GM19023 (cell line): ENCODE data around the gene KLHL35.
A peak's percentile ranks its signal among the peaks of the same experiment; 100 is the strongest.

Experiments
- ATAC-seq: cut with Tn5 transposase; IDR thresholded peaks from one replicate; pipeline ENCODE4 v1.9.1; 2021; ENCODE audit warnings: mild to moderate bottlenecking, moderate library complexity; ENCODE audit not compliant: unreplicated experiment

Gene KLHL35

GRCh38 chr11:75469785-75470405, 36.9 kb upstream of the KLHL35 start:
- ATAC-seq: no peak

GRCh38 chr11:75468534-75469340, 35.7 kb upstream of the KLHL35 start:
- ATAC-seq: no peak

GRCh38 chr11:75467881-75468280, 34.9 kb upstream of the KLHL35 start:
- no peak for ATAC-seq

GRCh38 chr11:75467311-75467710, 34.3 kb upstream of the KLHL35 start:
- ATAC-seq: no peak

GRCh38 chr11:75465701-75466531, 32.9 kb upstream of the KLHL35 start:
- no peak for ATAC-seq

- ATAC-seq: no peak
These were observed 30.2 kb upstream of the KLHL35 start for GRCh38 chr11:75463106-75463774.

GRCh38 chr11:75462117-75462653, 29.2 kb upstream of the KLHL35 start:
- ATAC-seq: no peak

- no peak for ATAC-seq
These were observed 28.1 kb upstream of the KLHL35 start for GRCh38 chr11:75461151-75461550.

- no peak for ATAC-seq
These were observed 23.7 kb upstream of the KLHL35 start for GRCh38 chr11:75456596-75457183.

- no peak for ATAC-seq
These were observed 22.0 kb upstream of the KLHL35 start for GRCh38 chr11:75454987-75455386.

- no peak for ATAC-seq
These were observed 21.1 kb upstream of the KLHL35 start for GRCh38 chr11:75453916-75454655.

GRCh38 chr11:75450826-75451821, 18.1 kb upstream of the KLHL35 start:
- no peak for ATAC-seq

- ATAC-seq: no peak
These were observed 17.2 kb upstream of the KLHL35 start for GRCh38 chr11:75450236-75450635.

- ATAC-seq: no peak
These were observed 16.8 kb upstream of the KLHL35 start for GRCh38 chr11:75449776-75450175.

GRCh38 chr11:75449271-75449670, 16.3 kb upstream of the KLHL35 start:
- ATAC-seq: no peak

- ATAC-seq: no peak
These were observed 14.4 kb upstream of the KLHL35 start for GRCh38 chr11:75447415-75447814.

GRCh38 chr11:75445315-75445953, 12.4 kb upstream of the KLHL35 start:
- peak; percentile 70 for ATAC-seq

GRCh38 chr11:75443043-75443442, 10.0 kb upstream of the KLHL35 start:
- ATAC-seq: no peak
